D721Med (cell line): ENCODE results near the gene DUSP22.

ENCODE experiments used
- DNase-seq: peaks from one replicate; pipeline ENCODE4 v3.0.0; 2011; ENCODE audit warnings: low spot score; ENCODE audit not compliant: insufficient read length
- FAIRE-seq: peaks from 2 replicates; lab custom pipeline; 2011; peaks lifted over from hg19 to GRCh38; lab: Jason Lieb, UNC
- TF ChIP-seq, protein P1 (sequence below): IDR thresholded peaks from 2 replicates; pipeline ENCODE4 v1.5.1; 2012; ENCODE audit warnings: mild to moderate bottlenecking, control low read depth; ENCODE audit not compliant: insufficient read depth; ENCODE audit errors: missing control alignments

The DUSP22 gene

DNA sequence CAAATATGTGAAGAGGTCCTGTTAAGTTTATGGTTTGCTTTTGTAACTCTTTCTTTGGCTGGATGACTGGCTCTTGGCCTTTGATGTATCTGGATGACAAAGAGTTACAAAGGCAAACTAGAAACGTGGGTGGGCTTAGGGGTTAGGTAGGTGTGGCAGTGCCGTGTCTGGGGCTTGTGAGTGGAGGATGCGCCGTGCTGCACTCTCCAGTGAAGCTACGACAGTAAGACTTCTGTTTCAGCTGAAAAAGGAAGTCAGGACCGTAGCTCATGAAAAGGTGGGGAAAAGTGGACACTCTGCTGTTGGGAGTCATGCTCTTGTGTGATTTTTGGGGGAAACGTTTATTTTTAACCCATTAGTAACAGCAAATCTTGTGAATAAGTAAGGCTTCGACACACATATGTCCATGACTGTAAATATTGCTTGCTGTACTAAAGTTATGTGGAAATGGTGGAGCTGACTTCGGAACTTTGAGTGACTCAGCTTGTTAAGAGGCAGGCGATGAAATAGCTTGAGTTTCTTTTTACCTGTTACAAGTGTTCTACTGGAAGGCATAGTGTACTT, 45.6 kb downstream of the DUSP22 start:
- TF ChIP-seq, protein P1, sequence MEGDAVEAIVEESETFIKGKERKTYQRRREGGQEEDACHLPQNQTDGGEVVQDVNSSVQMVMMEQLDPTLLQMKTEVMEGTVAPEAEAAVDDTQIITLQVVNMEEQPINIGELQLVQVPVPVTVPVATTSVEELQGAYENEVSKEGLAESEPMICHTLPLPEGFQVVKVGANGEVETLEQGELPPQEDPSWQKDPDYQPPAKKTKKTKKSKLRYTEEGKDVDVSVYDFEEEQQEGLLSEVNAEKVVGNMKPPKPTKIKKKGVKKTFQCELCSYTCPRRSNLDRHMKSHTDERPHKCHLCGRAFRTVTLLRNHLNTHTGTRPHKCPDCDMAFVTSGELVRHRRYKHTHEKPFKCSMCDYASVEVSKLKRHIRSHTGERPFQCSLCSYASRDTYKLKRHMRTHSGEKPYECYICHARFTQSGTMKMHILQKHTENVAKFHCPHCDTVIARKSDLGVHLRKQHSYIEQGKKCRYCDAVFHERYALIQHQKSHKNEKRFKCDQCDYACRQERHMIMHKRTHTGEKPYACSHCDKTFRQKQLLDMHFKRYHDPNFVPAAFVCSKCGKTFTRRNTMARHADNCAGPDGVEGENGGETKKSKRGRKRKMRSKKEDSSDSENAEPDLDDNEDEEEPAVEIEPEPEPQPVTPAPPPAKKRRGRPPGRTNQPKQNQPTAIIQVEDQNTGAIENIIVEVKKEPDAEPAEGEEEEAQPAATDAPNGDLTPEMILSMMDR: no peak
- DNase-seq (no peak), FAIRE-seq (no peak)

DNA sequence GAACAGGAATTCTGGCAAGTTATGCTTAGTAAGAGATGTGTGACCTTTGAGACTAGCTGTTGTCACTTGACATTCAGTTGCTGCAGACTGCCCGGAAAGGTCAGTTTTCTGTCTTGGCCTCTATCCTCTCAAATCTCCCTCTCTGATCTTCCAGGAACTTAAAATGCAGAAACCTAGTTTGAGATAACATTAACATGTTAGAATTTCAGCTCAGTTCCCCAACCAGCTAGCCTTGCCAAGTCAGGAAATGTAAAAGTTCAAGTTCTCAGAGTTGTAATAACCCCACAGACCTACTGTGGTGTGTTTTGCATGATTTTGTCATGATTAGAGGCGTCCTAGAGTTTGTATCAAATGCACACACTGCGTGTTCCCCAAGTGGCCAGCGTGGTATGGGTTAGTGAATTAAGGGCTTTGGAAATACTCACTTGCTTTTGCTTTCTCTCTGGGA, 46.6 kb downstream of the DUSP22 start:
- FAIRE-seq (no peak), DNase-seq (no peak)
- TF ChIP-seq, protein P1: no peak

DNA sequence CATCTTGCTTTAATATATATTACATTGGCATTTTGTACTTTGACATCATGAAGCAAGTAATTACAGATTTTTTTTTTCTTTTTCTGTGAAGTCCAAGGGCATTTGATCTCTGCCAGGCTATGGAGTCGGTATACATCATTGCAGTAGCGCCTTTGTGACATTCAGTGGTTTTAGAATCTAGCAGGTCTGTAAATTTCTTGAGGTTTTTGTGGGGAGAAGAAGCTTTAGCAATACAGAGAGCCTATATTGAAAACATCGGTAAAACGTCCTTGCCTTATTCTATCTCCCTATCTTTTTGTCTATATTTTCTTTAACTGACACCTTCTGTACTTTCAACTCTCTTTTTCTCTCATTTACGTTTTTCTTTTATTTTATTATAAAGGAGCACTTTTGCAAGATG, 47.2 kb downstream of the DUSP22 start:
- no peak for FAIRE-seq
- no peak for DNase-seq
- TF ChIP-seq, protein P1: no peak

DNA sequence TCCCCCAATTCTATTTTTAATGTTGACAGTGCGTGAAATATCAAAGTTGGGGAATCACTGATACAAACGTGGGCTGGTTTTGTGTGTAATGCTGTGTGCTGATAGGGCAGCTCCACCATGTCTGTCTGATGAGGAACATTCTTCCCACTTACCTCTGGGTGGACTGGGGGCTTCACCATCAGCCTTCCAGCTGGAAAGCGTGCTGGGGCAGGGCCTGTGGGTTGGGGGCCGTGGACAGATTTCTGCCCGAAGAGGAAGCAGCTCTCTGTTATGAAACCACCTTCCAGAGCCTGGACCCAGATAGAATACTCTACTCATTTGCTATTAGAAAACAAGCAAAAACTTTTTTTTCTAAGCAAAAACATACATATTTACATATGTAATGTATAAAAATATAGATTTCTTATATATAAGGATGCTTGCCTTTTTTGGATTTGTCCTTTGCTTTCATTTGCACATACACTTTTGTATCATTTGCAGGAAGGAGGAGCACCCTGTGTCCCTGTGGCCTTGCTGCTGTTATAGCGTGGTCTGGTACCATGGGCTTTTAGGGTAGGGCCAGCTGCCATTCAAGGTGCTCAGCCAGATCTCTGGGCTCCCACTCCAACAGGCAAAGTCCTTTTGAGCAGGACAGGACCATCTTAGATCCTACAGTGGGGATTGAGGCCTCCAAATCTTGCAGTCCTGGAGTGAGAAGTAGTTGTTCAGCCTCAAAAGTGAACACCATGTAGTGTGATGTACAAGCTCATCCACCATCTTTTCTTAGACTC, 48.1 kb downstream of the DUSP22 start:
- FAIRE-seq (no peak), DNase-seq (no peak)
- TF ChIP-seq, protein P1: no peak

DNA sequence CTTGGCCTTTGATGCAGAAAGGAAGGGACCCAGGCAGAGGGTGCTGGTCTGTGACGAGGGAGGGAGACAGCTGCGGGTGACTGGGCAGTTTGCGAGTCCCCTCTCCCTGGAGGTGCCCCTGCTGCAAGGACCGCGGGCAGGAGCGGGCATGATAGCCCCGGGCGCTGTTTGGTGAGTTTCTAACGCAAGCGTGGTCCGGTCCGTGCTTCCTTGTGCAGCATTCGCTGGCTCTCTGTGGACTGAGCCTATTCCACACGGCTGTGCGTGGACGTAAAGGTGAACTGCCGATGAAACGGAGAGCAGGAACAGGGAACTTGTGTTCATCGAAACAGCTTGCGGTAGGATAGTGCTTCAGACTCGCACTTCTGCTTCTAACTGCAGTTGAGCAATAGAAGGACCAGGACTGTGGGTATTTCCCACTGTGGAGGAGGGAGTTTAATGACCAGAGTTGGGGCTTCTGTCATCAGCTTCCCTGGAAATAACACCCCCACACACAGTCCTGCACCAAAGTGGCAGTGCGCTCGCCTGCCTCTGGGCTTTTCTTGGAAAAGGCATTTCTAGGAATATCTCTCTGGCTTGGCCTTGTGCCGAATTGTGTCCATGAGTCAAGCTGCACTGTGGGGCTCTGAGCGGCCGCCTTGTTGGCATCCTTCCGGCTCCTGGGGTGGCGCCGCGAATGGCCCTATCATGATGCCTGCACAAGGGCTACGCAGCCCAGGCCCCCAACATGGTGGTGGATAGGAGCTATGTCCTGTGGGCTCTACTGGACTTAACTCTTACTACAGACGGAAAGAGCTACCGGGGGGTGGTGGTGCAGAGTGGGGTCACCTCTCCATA, 48.9 kb downstream of the DUSP22 start:
- TF ChIP-seq, protein P1: no peak
- FAIRE-seq: no peak
- no peak for DNase-seq

DNA sequence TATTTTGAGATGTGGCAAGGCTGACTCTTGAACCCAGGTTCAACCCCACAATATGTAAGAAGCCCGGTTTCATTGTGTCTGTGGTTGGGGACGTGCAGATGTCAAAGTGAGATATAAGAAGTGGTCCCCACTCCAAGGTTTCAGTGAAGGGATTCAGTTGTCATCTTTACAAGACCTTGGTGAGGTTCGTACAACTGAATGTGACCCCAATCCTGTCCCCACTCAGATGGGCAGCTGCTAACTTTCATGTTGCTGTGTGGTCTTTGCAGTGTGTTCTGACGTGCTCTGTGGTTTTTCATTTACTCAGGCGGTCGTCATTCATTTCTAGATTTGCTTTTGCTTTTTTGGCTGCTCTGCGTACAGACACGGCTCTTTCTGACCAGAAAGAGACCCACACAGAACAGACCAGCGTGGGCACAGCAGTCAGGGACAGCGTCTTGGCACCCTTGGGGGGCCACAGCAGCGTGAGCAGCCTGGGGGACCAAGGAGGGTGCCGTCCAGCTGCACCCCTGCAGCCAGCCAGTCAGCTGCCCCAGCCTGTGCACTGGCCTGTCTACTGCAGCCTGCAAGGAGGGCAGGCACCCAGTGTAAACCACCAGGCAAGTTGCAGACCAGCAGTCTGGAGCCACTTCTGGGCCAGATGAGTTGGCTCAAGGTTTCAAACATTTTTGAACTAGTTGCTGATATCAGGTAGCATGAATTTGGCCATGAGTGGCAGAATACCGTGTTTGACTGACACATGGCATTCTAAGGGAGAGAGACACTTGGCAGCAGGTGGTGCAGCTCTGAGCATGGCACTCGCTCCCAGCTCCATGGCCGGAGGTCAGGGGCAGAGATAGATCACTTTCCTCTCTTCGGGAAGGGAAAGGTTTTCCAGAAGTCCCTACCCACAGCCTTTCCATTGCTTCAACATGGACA, 49.9 kb downstream of the DUSP22 start:
- FAIRE-seq: no peak
- DNase-seq: no peak
- TF ChIP-seq, protein P1: no peak
